Stimulated activated CD4-positive, alpha-beta T cell treated with anti-CD3 and anti-CD28 coated beads, Interleukin-1b, Interleukin-23, amount 100 ng/mL, for 1 hour (primary cell): Measurements from ENCODE around the gene DNAJC12.
A peak's percentile ranks its signal among the peaks of the same experiment; 100 is the strongest.
"Not testable (repeated sequence)": the region's sequence is repeated elsewhere in the genome, so short reads cannot be mapped to it uniquely, and the experiment has no call there.

Source experiments
- DNase-seq, 2 donors: peaks; one replicate each; pipeline ENCODE4 v3.0.0-alpha.2; 2020; ENCODE audit warnings: low read depth in 2 of 2

DNAJC12 gene

DNA sequence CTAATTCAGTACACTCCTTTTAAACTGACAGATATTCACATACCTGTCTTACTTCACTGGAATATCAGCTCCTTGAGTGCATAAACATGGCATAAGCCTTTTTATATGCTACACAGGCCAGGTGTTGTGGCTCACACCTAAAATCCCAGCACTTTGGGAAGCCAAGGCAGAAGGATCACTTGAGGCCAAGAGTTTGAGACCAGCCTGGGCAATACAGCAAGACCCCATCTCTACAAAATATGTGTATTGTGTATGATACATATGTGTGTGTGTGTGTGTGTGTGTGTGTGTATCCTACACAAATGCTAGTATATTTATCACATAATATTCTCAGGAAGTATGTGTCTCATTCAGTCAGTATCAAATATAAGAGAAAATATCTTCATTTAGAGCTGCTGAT, 45.3 kb downstream of the DNAJC12 start:
- no peak for DNase-seq

DNA sequence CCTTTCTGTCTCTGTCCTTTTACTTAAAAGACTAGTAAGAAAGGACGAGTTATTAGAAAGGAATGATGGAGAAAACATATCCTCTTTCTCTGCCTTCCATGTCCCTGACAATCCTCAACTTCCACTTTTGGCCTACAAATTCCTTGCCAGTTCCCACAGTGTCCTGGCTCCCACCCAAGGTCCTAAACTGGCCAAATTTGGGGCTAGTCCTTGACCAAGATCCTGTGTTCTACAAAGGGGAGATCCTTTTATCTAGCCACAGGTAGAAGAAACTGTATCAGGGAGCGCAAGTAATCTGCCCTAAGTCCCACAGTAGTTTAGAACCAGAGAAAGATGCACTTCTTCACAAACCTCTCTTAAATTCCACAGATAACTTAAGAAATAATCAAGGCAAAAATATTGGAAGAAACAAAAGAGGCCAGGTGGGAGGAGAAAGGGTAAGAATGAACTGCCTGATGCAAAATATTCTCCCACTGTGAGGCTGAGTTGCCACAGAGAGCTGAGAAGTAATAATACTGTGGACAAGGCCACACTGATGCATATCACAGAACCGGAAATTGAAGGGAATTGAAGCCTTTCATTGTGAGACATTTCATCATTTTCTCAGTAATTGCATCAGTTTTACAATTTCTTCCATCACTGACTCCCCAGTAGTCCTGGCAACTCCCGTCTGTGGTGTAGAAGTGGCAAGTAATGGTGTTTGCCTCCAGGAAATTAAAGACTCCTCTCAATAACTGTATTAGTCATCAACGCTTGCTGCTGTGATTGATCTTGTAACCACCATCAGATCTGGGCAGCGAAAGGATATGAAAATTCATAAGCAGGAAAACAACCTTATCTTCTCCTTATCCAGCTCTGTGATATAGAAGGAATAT, 47.2 kb downstream of the DNAJC12 start:
- no peak for DNase-seq

DNA sequence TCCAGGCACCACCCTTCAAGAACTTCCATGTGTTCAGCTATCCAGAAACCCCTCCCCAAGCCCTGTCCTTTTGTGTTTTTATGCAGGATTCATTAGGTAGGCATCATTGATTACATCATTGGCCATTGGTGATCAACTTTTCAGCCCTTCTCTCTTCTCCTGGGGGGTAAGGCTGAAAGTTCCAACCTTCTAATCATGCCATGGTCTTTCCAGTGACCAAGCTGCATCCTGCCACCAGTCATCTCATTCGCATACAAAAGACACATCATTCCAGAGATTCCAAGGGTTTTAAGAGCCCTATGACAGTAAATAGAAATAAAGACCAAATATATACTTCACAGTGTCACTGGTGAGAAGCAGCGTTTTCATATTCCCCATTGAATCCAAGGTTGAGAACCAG, 48.2 kb downstream of the DNAJC12 start:
- DNase-seq = no peak

DNA sequence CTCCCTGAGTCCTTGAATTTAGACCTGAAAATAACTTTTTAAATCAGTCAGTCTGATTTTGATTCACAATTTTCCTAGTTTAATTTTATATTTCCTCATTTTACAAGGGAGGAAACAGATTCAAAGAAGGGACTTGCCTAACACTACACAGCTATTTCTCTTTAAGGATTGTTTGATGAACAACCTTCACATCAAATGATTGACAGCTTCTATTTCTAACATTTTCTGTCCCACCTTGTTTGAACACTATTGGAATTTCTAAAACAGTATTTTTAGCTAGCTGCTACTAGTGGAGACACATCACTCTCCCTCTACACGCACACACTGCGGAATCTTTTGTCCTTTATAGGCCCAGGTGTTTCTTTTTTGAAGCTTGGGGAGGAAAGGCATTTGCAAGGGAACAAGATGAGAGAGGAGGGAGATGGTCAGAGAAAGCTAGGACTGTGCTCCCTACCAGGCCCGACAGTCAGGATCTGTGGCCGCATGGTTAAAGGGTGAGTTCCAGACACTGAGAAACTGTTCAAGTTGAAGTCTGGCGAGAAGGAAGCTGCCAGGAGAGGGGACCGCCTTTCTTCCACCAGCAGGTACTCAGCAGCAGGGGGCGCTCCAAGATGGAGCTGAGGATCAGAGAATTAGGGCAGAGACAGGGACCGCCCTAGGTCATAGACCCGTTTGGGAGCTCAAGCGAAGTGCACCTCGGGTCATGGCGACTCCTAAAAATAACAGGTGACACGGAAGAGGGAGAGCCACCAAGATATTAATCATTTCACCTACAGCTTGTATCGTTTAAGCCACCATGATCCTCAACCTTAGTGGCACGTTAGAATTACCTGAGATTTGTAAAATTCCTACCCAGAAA, 49.7 kb downstream of the DNAJC12 start:
- peak; percentile 30 to 56 for DNase-seq

DNA sequence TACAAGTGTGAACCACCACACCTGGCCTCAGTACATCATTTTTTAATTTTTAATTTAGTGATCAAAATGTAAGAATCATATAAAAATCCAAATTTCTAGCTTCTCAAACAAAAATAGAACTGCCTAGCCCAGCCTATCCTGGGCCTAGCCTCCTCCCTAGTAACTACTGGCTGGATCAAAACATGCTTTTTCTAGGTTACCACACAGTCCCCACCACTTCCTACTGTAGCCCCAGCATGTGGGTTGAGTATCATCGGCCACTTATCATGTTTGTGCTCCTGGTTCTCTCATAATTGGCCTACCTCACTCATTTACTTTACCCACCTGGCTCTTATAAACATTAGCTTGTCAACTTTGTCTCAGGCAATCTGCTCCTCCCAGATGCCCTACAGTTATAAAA, 52.9 kb downstream of the DNAJC12 start:
- no peak for DNase-seq

DNA sequence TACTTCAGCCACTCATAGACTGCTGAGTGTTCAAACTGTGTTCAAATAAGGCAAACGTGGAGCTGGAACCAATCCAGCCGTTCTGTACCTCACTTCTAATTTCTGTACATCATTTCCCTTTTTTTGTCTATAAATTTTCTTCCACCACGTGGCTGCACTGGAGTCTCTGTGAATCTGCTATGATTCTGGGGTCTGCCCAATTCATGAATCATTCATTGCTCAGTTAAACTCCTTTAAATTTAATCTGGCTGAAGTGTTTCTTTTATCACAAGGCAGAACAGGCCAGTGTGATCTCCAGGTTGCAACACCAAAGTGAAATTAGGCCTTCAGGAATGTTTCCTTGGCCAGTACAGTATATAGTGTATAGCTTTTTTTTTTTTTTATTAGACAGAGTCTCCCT, 53.5 kb downstream of the DNAJC12 start:
- DNase-seq = no peak

DNA sequence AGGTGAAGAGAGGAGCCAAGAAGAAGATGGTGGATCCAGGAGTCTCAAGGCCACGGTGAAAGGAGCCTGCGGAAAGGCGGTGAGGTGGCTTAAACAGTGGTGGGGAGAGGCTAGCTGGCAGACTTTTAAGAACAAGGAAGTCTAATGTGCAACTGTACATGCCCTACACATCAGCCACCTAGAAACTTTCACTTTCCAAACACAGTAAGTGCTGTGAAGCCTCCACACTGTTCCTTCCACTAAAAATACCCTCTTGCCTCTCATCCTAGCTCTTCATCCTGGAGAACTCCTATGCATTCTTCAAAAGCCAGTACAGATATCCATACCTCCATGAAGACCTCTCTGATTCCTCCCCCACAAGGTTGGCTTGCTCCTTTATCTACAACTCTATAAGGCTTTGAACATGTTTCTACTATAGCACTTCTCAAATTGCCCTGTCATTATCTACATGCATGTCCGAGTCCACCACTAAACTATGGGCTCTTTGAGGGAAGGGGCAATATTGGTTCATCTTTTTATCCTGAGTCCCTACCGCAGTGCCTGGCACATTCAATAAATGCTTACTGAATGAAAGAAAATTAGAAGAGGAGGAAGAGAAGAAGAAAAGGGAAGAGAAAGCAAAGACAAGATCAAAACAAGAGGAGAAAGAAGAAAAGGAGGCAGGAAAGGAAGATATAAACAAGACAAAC, 54.2 kb downstream of the DNAJC12 start:
- no peak for DNase-seq

DNA sequence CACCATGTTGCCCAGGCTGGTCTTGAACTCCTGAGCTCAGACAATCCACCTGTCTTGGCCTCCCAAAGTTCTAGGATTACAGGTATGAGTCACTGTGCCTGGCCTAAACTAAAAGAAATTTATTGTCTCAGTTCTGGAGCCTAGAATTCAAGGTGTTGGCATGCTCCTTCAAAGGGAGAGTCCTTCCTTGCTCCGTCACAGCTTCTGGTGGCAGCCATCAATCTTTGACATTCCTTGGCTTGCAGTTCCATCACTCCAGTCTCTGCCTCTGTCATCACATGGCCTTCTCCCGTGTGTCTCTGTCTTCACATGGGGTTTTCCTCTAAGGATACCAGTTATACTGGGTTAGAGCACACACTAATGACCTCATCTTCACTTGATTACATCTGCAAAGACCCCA, 55.5 kb downstream of the DNAJC12 start:
- DNase-seq = no peak

DNA sequence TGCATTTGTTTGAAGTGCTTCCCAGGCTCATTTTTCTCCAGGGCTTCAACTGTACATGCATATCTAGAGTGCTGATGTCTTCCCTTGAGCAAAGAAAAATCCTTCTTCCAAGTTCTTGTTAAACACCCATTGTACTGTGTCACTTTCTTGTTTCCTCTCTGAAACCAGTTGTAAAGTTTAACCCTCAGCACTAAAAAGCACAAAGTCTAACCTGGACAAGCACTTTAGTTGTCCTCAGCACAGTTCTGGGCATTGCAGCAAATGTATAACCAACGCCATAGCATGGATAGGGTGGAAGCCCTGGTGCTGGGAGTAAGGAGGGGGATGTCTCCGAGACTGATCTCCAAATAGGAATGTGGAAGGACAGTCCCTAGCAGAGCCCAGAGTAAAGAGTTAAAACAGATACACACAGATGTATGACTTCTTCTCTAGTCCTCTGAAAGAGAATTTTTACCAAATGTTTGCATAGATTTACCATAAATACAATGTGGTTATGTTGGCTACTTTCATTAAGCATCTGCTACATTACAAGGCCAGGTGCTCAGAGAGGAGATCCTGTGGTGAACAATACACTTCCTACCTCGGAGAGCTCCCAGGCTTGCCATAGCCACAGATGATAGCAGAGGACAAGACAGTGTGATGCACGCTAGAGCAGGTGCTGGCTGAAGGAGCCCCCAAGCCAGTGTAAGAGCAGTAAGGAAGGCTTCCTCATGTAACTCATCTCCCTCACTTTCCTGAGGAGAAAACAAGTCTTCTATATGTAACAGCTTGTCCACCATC, 57.0 kb downstream of the DNAJC12 start:
- no peak for DNase-seq

DNA sequence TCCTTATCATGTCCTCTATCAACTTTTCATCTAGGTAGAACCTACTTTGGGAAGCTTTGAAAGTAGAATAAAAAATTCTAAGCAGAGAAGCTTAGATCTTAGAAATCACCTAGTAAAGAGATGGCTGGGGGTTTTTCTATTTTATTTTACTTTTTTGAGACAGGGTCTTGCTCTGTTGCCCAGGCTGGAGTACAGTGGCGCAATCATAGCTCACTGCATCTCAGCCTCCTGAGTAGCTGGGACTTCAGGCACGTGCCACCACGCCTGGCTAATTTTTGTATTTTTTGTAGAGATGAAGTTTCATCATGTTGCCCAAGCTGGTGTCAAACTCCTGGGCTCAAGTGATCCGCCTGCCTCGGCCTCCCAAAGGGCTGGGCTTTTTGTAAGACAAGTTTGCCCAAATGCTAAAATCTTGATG, 57.8 kb downstream of the DNAJC12 start:
- not testable (repeated sequence) for DNase-seq

DNA sequence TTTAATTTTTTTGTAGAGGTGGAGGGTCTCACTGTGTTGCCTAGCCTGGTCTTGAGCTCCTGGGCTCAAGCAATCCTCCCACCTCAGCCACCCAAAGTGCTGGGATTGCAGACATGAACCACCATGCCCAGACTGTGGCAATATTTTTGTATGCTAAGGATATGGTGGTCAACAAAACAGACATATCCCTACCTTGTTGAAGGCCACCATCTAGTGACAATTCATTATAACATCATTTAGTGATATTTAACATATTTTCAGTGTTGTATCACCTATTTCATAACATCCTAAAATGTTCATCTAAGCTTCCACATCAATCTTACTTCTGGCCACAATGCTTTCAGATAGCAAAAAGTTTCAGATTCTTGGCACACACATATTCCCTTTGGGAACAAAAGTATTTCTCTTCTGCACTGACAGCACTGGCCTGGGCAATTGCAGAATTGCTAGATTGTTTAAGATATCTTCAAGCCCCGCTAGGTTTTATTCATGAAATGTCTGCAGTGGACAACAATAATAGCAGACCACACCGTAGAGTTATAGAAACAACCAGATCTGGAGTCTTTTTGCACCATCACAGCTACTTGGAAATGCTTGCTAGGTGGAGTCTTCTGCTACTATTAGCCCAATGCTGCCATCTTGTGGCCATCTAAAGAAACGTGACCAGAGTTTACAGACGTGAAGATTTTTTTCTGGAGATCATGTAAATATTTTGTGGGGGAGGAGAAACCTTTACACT, 58.4 kb downstream of the DNAJC12 start:
- DNase-seq = peak; percentile 19 to 52

DNA sequence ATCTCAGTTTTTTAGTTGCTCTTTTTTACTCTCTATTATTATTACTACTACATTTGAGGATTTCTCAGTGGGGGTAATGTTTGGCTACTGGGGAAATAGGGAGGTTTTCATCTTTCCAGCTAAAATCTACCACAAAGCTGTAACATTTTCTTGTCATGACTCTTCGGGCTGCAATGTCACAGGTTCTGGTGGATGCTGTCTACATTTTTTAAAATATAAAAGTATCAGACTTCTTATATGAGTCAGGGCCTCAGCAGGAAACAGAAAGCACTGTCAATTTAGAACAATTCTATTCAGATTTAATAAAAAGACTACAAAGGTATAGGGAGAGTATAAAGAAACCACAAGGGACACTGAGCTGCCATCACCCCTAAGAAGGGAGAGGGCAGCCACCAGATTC, 61.6 kb downstream of the DNAJC12 start:
- no peak for DNase-seq

DNA sequence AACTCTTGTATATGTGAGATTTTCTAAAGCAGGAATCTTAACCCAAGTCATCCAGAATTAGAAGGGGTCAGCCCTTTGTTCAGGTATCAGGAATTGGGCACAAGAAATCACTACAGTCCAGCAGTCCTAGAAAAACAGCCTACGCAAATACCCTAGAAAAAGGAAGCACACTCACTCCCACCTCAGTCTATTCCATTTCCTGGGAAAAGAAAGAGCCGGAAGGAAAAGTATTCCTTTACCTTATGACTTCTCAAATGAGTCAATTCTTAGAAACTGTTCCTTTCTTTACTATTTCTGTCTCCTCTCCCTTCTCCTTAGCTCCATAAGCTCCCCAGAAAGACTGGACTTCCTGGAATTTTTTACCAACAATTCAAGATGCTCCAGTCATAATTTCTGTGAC, 62.7 kb downstream of the DNAJC12 start:
- no peak for DNase-seq

DNA sequence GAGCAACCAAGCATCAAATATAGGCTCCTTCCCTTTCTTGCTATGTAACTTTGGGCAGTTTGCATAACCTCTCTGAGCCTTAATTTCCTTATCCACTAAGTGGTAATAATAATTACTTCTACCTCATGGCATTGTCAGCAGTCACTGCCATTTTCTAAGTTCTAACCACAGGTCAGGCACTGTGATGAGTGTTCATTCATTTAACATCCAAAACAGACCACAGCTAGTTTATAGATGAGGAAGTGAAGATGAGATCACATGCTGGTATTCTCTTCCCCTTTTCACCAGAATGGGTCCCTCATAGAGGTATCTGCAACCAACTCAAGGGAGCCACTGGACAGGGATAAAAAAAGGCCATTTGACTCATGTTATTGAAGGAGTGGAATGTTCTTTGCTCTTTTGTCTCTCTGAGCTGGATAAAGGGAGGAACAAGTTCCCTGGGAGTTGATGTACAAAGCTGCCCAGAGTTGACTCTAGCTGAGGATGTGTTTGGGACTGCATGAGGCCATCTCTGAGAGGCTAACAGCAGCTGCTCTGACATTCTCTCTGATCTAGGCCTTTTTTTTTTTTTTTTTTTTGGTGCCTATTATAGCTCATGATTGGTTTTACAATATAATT, 65.0 kb downstream of the DNAJC12 start:
- no peak for DNase-seq

DNA sequence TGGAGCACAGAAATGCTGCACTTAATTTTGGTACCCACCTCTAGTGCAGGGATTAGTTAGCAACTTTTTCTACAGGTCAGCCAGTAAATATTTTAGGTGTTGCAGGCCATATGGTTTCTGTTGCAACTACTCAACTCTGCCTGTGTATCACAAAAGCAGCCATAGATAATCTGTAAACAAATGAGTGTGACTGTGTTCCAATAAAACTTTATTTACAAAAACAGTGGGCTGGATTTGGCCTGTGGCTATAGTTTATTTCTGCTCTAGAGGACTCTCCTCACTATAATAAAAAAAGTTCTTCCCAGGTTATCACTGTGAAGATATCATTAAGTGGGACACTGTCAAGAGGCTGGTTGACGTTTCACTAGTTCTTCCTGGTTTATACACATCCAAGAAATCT, 65.8 kb downstream of the DNAJC12 start:
- no peak for DNase-seq

DNA sequence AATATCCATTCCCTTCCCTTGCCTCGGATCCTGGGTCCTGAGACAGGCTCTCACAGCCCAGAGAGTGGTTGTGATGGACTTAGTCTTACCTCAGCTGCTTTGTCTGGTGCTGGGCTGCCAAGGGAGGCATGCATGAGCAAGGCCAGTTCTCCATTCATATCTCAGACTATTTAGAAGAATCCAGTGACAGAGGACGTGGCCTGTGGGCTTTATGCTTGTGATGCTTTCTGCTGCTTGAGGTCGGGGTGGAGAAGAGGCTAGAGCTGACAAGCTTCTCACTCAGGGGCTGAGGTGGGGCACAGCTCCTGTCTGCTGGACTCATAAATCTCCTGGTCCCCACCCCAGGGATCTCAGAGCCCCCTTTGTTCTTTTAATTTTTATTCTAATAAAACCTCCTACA, 66.8 kb downstream of the DNAJC12 start:
- DNase-seq = no peak

DNA sequence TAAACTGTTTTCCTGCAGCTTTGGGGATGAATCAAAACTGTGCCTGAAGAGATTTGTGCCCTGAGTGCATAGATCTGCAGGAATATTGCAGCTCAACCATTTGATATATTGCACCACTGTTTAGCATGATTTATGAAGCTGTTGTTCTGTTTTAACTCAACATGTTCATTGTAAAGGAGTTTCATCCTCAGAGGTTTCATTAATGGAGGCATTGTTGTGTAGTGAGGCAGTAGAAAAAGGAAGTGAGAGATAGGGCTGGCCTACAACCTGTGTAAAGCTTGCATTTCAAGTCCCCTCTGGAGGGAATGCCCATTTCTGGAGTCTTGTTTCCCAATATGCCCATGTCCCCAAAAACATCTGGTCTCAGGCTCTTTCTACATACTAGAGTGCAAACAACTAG, 67.5 kb downstream of the DNAJC12 start:
- no peak for DNase-seq

DNA sequence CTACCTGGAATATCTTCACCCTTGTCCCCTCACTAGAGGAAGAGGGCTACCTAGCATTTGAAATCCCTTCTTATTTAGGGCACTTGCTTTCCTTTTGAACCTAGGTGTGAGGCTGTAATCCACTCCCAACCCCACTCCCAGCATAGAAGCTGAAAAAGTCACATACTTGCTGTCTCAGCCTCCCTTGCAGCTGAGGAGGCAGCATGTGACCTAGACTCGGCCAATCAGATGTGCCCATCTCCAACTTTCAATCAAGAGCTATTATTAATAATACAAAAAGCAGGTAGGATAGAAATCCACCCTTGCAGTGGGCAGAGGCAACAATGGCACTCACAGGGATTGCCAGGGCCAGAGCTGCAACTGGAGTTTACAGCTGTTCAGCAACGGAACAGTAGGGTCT, 70.7 kb downstream of the DNAJC12 start:
- no peak for DNase-seq

DNA sequence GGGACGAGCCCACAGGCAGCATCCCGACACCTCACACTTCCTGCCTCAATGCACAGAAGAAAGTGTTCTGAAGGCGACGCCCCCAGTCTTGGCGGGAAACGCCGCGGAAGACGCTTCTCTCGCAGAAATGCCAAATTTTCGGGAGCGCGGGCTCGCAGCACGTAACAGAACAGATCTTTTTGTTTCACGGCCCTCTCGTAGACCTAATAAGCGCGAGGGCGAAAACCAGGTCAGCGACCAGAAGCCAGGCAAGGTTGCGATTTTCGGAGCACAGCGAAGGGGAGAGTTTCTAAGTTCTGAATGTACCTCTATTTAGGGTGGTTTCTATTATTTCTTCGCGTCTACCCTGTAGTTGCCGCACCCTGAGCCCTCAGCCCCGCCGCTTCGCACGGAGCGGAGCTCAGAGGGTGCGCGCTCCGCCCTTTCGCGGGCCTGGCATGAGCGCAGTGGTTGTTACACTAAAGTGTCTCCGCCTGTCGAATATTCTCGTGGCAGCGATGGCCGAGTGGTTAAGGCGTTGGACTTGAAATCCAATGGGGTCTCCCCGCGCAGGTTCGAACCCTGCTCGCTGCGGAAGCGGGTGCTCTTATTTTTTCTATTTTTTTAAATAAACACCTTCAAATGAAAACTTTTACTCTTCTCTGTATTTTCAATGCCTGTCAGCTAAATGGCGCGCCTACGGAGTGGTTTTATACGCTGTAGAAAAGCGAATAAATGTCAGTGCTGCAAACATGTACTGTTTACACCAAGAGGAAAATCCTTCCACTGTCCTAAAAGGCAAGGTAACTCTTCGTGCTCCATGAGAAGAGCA, 73.8 kb downstream of the DNAJC12 start:
- DNase-seq = peak; percentile 93 to 98
